K562 (cell line): Measurements from ENCODE around the gene OLFML3. TPM values are rescaled to one million over a fixed set of nuclear protein-coding genes. Genes with fewer than 3 reads are reported as not detected.

Experiments
- ATAC-seq: fragments of 200-7000 bp; cut with Tn5 transposase; 3 replicates; pipeline ENCODE4 v1.9.1; 2020; ENCODE audit warnings: moderate library complexity
- BruUV-seq: library from RNA; stranded (reverse); fragments of 400-500 nt; replicated peaks from 2 replicates; lab custom pipeline; 2021; lab: Mats Ljungman, UMichigan
- CTCF ChIA-PET: fragments of 300-600 bp; formaldehyde crosslinking; extraction: SDS; loops from one replicate; lab custom pipeline; 2021; ENCODE audit warnings: low intra/inter-chr PET ratio; lab: Yijun Ruan, JAX
- POLR2A ChIA-PET: fragments of 300-600, 350-650 bp; sonication (Branson Sonifier 250); formaldehyde crosslinking; extraction: SDS; loops from one replicate; lab custom pipeline; 2021; ENCODE audit warnings: antibody characterized with exemption, inconsistent platforms; lab: Yijun Ruan, JAX
- DNase-seq, 4 experiments: peaks; one replicate each; pipeline versions ENCODE4 v3.0.0 to v3.0.0-alpha.2; 2011 to 2018; ENCODE audit warnings: low spot score in 3 of 4, mixed read lengths in 3 of 4; ENCODE audit errors: extremely low read depth in 1 of 4
- FAIRE-seq: peaks from 2 replicates; lab custom pipeline; 2011; peaks lifted over from hg19 to GRCh38; lab: Jason Lieb, UNC
- H2AFZ ChIP-seq: 2 replicates; pipeline ENCODE4 v1.6.0; 2011; ENCODE audit warnings: low read depth, low read length, control low read depth, inconsistent platforms
- H3K27ac ChIP-seq: fragments of 200-600 bp; 3 replicates; pipeline ENCODE4 v1.8.0; 2011; ENCODE audit warnings: low read depth, mild to moderate bottlenecking, control low read depth, inconsistent platforms, low read length, moderate library complexity, mixed read lengths; ENCODE audit errors: extremely low read depth
- H3K27me3 ChIP-seq, 2 experiments: fragments of 300-600 bp in 1 of 2; 2 replicates in 1 of 2; 3 replicates in 1 of 2; pipeline versions ENCODE4 v1.6.0 to v1.8.0; 2011; ENCODE audit warnings: inconsistent platforms in 2 of 2, low read length in 2 of 2, mild to moderate bottlenecking in 1 of 2, mixed read lengths in 1 of 2, moderate library complexity in 1 of 2; ENCODE audit not compliant: control insufficient read depth in 2 of 2, insufficient read depth in 2 of 2
- H3K36me3 ChIP-seq: fragments of 300-600 bp; 3 replicates; pipeline ENCODE4 v1.8.0; 2011; ENCODE audit warnings: mild to moderate bottlenecking, low read length, inconsistent platforms; ENCODE audit not compliant: control insufficient read depth, insufficient read depth
- H3K4me1 ChIP-seq, 2 experiments: fragments of 200-600 bp in 1 of 2; replicated peaks in 1 of 2; 2 replicates in 1 of 2; 3 replicates in 1 of 2; pipeline versions ENCODE4 v1.5.1 to v1.8.0; 2011; ENCODE audit warnings: inconsistent platforms in 2 of 2, low read length in 2 of 2, mild to moderate bottlenecking in 1 of 2, mixed read lengths in 1 of 2, moderate library complexity in 1 of 2; ENCODE audit not compliant: control insufficient read depth in 2 of 2, insufficient read depth in 2 of 2
- H3K4me2 ChIP-seq: 2 replicates; pipeline ENCODE4 v1.6.1; 2011; ENCODE audit warnings: low read length, control low read depth, inconsistent platforms, mixed read lengths; ENCODE audit not compliant: insufficient read depth
- H3K4me3 ChIP-seq: fragments of 200-600 bp; sonication (generic), shearing (Covaris generic); 2 replicates; pipeline ENCODE4 v1.5.1; 2016; ENCODE audit warnings: control low read depth, inconsistent platforms
- H3K79me2 ChIP-seq: fragments of 200-600 bp; 3 replicates; pipeline ENCODE4 v1.8.0; 2011; ENCODE audit warnings: low read length, inconsistent platforms; ENCODE audit not compliant: control insufficient read depth, insufficient read depth
- H3K9ac ChIP-seq, 2 experiments: 2 replicates each; pipeline versions ENCODE4 v1.6.0 to v1.6.1; 2011; ENCODE audit warnings: low read depth in 2 of 2, low read length in 2 of 2, control low read depth in 1 of 2, inconsistent platforms in 1 of 2, mild to moderate bottlenecking in 1 of 2, mixed read lengths in 1 of 2; ENCODE audit not compliant: insufficient read depth in 1 of 2
- H3K9me1 ChIP-seq: one replicate; pipeline ENCODE4 v1.6.0; 2011; ENCODE audit warnings: inconsistent platforms, mild to moderate bottlenecking, low read length, moderate library complexity; ENCODE audit not compliant: control insufficient read depth, insufficient read depth
- H3K9me3 ChIP-seq: replicated peaks from 2 replicates; pipeline ENCODE4 v1.5.1; 2011; ENCODE audit warnings: low read depth, low read length, inconsistent platforms; ENCODE audit not compliant: control insufficient read depth, insufficient read depth
- H4K20me1 ChIP-seq: replicated peaks from 2 replicates; pipeline ENCODE4 v1.6.1; 2011; ENCODE audit warnings: low read length, inconsistent platforms, mixed read lengths; ENCODE audit not compliant: control insufficient read depth, insufficient read depth
- HDAC1 ChIP-seq, 2 experiments: fragments of 450-650 bp; IDR thresholded peaks; 2 replicates each; pipeline ENCODE4 v1.6.1; 2016 to 2017; ENCODE audit warnings: inconsistent platforms in 1 of 2, mild to moderate bottlenecking in 1 of 2, moderate library complexity in 1 of 2
- in situ Hi-C: fragments of 300-500 bp; cut with MboI; formaldehyde crosslinking; loops from 4 replicates; pipeline ENCODE4 v1.15.0; 2018; ENCODE audit warnings: inconsistent platforms, mixed read lengths
- intact Hi-C: fragments of 100-400 bp; cut with micrococcal nuclease; formaldehyde crosslinking; loops from 2 replicates; pipeline ENCODE4 v1.14.2; 2022
- polyA plus RNA-seq, 8 experiments: library from polyadenylated mRNA; depleted of rRNA in 4 of 8; stranded (reverse) in 5 of 8; unstranded in 3 of 8; fragments of >200 nt; fragmentation: Nextera tagmentation in 2 of 8; fragmentation: Illumina TruSeq in 1 of 8; extraction: Ambion mirVana in 2 of 8; extraction: Trizol in 1 of 8; gene quantifications; 2 replicates each; pipeline versions ENCODE4 v1.2.1 to v1.2.3, GENCODE V29; 2011 to 2014; ENCODE audit warnings: inconsistent platforms in 1 of 8, missing spikeins in 1 of 8
- total RNA-seq, 7 experiments: library from RNA; depleted of rRNA in 6 of 7; stranded (reverse); fragments of >200 nt in 6 of 7; fragmentation: Illumina TruSeq in 2 of 7; extraction: Trizol in 2 of 7; gene quantifications; 2 replicates each; pipeline versions ENCODE4 v1.2.1 to v1.2.3, GENCODE V29; 2011 to 2021; ENCODE audit warnings: low replicate concordance in 1 of 7
- TF ChIP-seq, protein P1 (sequence below), 2 experiments: fragments of 450-650 bp; IDR thresholded peaks; 2 replicates each; pipeline ENCODE4 v1.6.1; 2018; ENCODE audit warnings: mild to moderate bottlenecking in 2 of 2, low read depth in 1 of 2; ENCODE audit not compliant: partially characterized antibody in 2 of 2

OLFML3 gene
- total and polyA plus RNA-seq, 9 of the 15 experiments (the other 6 are each of a cell fraction or from before 2014, with no cell fraction given) = 0.07 to 0.13 (median 0.07) TPM; not detected in 6

GRCh38 chr1:113934006-113934405 is 45.3 kb upstream of the OLFML3 start:
- FAIRE-seq = no peak
- Histone ChIP-seq H3K4me2 (no peak overlapping the region), H3K27me3 (no peaks in the 10 kb centered on the region), H3K36me3 (peaks cover 31% of the 10 kb centered on the region), H3K4me3 (no peak overlapping the region), H3K27ac (no peak overlapping the region), H3K4me1 (peaks cover 25 to 38% of the 10 kb centered on the region in 2 experiments), H2AFZ (no peak overlapping the region), H3K79me2 (peaks cover 100% of the 10 kb centered on the region), H3K9me3 (no peaks in the 10 kb centered on the region), H3K9ac (no peak overlapping the region), H3K9me1 (no peaks in the 10 kb centered on the region), H4K20me1 (peaks cover 21% of the 10 kb centered on the region)
- BruUV-seq = no TSS peak
- ChIA-PET CTCF (no interaction called here), POLR2A (interaction anchor here (1.2 to 1.7 kb wide), 3 partner anchors 13 to 19 kb away, joined by 4 to 13 read pairs (median 5); no protein-coding TSS in a partner anchor)
- no peak for ATAC-seq
- no peak for DNase-seq
- in situ Hi-C loops (no loop called here), intact Hi-C loops (loop anchor here (10.0 kb wide), 1 partner anchor 179 kb away; the partner anchor contains the start of gene PHTF1)
- TF ChIP-seq HDAC1 (IDR thresholded peaks at IDR 0.05) = 0 out of 4 replicates have a peak, but pooled peaks of 1 of the 2 experiments have one; percentile 12
- TF ChIP-seq, protein P1, sequence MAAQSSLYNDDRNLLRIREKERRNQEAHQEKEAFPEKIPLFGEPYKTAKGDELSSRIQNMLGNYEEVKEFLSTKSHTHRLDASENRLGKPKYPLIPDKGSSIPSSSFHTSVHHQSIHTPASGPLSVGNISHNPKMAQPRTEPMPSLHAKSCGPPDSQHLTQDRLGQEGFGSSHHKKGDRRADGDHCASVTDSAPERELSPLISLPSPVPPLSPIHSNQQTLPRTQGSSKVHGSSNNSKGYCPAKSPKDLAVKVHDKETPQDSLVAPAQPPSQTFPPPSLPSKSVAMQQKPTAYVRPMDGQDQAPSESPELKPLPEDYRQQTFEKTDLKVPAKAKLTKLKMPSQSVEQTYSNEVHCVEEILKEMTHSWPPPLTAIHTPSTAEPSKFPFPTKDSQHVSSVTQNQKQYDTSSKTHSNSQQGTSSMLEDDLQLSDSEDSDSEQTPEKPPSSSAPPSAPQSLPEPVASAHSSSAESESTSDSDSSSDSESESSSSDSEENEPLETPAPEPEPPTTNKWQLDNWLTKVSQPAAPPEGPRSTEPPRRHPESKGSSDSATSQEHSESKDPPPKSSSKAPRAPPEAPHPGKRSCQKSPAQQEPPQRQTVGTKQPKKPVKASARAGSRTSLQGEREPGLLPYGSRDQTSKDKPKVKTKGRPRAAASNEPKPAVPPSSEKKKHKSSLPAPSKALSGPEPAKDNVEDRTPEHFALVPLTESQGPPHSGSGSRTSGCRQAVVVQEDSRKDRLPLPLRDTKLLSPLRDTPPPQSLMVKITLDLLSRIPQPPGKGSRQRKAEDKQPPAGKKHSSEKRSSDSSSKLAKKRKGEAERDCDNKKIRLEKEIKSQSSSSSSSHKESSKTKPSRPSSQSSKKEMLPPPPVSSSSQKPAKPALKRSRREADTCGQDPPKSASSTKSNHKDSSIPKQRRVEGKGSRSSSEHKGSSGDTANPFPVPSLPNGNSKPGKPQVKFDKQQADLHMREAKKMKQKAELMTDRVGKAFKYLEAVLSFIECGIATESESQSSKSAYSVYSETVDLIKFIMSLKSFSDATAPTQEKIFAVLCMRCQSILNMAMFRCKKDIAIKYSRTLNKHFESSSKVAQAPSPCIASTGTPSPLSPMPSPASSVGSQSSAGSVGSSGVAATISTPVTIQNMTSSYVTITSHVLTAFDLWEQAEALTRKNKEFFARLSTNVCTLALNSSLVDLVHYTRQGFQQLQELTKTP (IDR thresholded peaks at IDR 0.05; ENCODE audit: low read depth in 1 of 2, partially characterized antibody in 2 of 2) = no peak
